PC-9 (cell line): Measurements from ENCODE around the gene HEXA. TPM values are rescaled to one million over a fixed set of nuclear protein-coding genes. Genes with fewer than 3 reads are reported as not detected.

Experiments
- BruUV-seq: library from RNA; stranded (reverse); fragments of 400-500 nt; replicated peaks from 2 replicates; lab custom pipeline; 2021; lab: Mats Ljungman, UMichigan
- CTCF ChIA-PET: fragments of 300-600 bp; sonication (Branson Sonifier 250); formaldehyde crosslinking; loops from one replicate; lab custom pipeline; 2022; ENCODE audit warnings: antibody characterized with exemption; lab: Charles Lee
- POLR2A ChIA-PET: fragments of 300-600 bp; sonication (Branson Sonifier 250); formaldehyde crosslinking; loops from one replicate; lab custom pipeline; 2022; ENCODE audit warnings: antibody characterized with exemption; ENCODE audit not compliant: unreplicated experiment; lab: Charles Lee
- DNase-seq, 2 experiments: peaks; one replicate each; pipeline versions ENCODE4 v3.0.0 to v3.0.0-alpha.2; 2015 to 2022; ENCODE audit warnings: mixed read lengths in 1 of 2
- H2AFZ ChIP-seq: fragments of 200-600 bp; sonication (generic); 2 replicates; pipeline ENCODE4 v1.8.1; 2017; ENCODE audit warnings: antibody characterized with exemption
- H3F3A ChIP-seq: fragments of 200-600 bp; sonication (generic); 2 replicates; pipeline ENCODE4 v1.8.1; 2017; ENCODE audit warnings: antibody characterized with exemption, mild to moderate bottlenecking, low read depth; ENCODE audit not compliant: insufficient read depth
- H3K27ac ChIP-seq: fragments of 200-600 bp; sonication (generic); 2 replicates; pipeline ENCODE4 v1.6.1; 2016; ENCODE audit warnings: mixed run types
- H3K27me3 ChIP-seq: fragments of 200-600 bp; sonication (generic); 2 replicates; pipeline ENCODE4 v1.6.1; 2016; ENCODE audit warnings: low read depth, mixed run types; ENCODE audit not compliant: insufficient read depth
- H3K36me3 ChIP-seq: fragments of 200-600 bp; sonication (generic); 2 replicates; pipeline ENCODE4 v1.6.1; 2016; ENCODE audit warnings: low read depth, mixed run types
- H3K4me1 ChIP-seq: fragments of 200-600 bp; sonication (generic); replicated peaks from 2 replicates; pipeline ENCODE4 v1.6.1; 2016; ENCODE audit warnings: mixed run types; ENCODE audit not compliant: insufficient read depth
- H3K4me2 ChIP-seq: fragments of 200-600 bp; sonication (generic); 2 replicates; pipeline ENCODE4 v1.6.1; 2017; ENCODE audit warnings: mixed run types
- H3K4me3 ChIP-seq: fragments of 200-600 bp; sonication (generic); 2 replicates; pipeline ENCODE4 v1.6.1; 2016; ENCODE audit warnings: mixed run types
- H3K79me2 ChIP-seq: fragments of 200-600 bp; sonication (generic); 2 replicates; pipeline ENCODE4 v1.6.1; 2017; ENCODE audit warnings: low read depth, mixed run types
- H3K9me2 ChIP-seq: fragments of 200-600 bp; sonication (generic); 2 replicates; pipeline ENCODE4 v1.8.1; 2017; ENCODE audit warnings: mild to moderate bottlenecking; ENCODE audit not compliant: insufficient read depth
- H3K9me3 ChIP-seq: fragments of 200-600 bp; sonication (generic); 2 replicates; pipeline ENCODE4 v1.8.1; 2016; ENCODE audit warnings: low read depth; ENCODE audit not compliant: insufficient read depth
- H4K20me1 ChIP-seq: fragments of 200-600 bp; sonication (generic); 2 replicates; pipeline ENCODE4 v1.8.1; 2017; ENCODE audit not compliant: insufficient read depth
- CTCF ChIP-seq: fragments of 200-600 bp; sonication (generic); conservative IDR thresholded peaks from 2 replicates; pipeline ENCODE4 v1.6.1; 2017; ENCODE audit warnings: mixed run types, antibody characterized with exemption, mild to moderate bottlenecking, moderate library complexity
- EZH2 ChIP-seq: fragments of 200-600 bp; sonication (generic); IDR thresholded peaks from 2 replicates; pipeline ENCODE4 v1.8.0; 2017; ENCODE audit warnings: antibody characterized with exemption, low read depth
- intact Hi-C: fragments of 100-400 bp; cut with micrococcal nuclease; formaldehyde crosslinking; loops from one replicate; pipeline ENCODE4 v1.10.0; 2022; ENCODE audit not compliant: unreplicated experiment
- total RNA-seq: library from RNA; stranded (reverse); gene quantifications from 2 replicates; pipeline ENCODE4 v1.2.3, GENCODE V29; 2021

The HEXA gene
- total RNA-seq, 1 experiment from 2014 or later = 129 TPM

- TF ChIP-seq CTCF (no peak), EZH2 (no peak)
- no peaks in the 10 kb centered on the region for H3K36me3 ChIP-seq
- BruUV-seq = no TSS peak
- ChIA-PET CTCF (interaction anchor here (0.6 kb wide), 1 partner anchor 79 kb away, joined by 9 read pairs; no protein-coding TSS in a partner anchor), POLR2A (no interaction called here)
- no peak overlapping the region for H3K27ac ChIP-seq
- no peaks in the 10 kb centered on the region for H3K9me2 ChIP-seq
- intact Hi-C loops = no loop called here
- no peaks in the 10 kb centered on the region; the same call in 1 of the 2 replicates for H3F3A ChIP-seq
- 0 out of 2 replicates have a peak, but pooled peaks cover 5% of the 10 kb centered on the region for H3K27me3 ChIP-seq
- no peak overlapping the region for H3K4me3 ChIP-seq
- H3K4me1 ChIP-seq = no peaks in the 10 kb centered on the region
- no peak overlapping the region for H2AFZ ChIP-seq
- DNase-seq = no peak
- no peaks in the 10 kb centered on the region for H3K9me3 ChIP-seq
- no peaks in the 10 kb centered on the region for H3K79me2 ChIP-seq
- no peak overlapping the region for H3K4me2 ChIP-seq
- no peaks in the 10 kb centered on the region for H4K20me1 ChIP-seq
Measured at GRCh38 chr15:72307026-72307425, 68.8 kb downstream of the HEXA start.

GRCh38 chr15:72306211-72306785 lies 69.5 kb downstream of the HEXA start:
- intact Hi-C loops = no loop called here
- no TSS peak for BruUV-seq
- H3K27ac ChIP-seq = no peak overlapping the region
- no peaks in the 10 kb centered on the region for H3K9me2 ChIP-seq
- H2AFZ ChIP-seq = no peak overlapping the region
- ChIA-PET CTCF (no interaction called here), POLR2A (no interaction called here)
- no peak overlapping the region for H3K4me3 ChIP-seq
- H3K27me3 ChIP-seq = 0 out of 2 replicates have a peak, but pooled peaks cover 5% of the 10 kb centered on the region
- no peak for DNase-seq
- no peaks in the 10 kb centered on the region for H3K36me3 ChIP-seq
- H3F3A ChIP-seq = no peaks in the 10 kb centered on the region; the same call in 1 of the 2 replicates
- H3K4me2 ChIP-seq = no peak overlapping the region
- H3K4me1 ChIP-seq = no peaks in the 10 kb centered on the region
- H3K9me3 ChIP-seq = no peaks in the 10 kb centered on the region
- H3K79me2 ChIP-seq = no peaks in the 10 kb centered on the region
- TF ChIP-seq CTCF = no peak
- TF ChIP-seq EZH2 = no peak
- no peaks in the 10 kb centered on the region for H4K20me1 ChIP-seq

GRCh38 chr15:72304596-72304995 lies 71.2 kb downstream of the HEXA start:
- intact Hi-C loops = no loop called here
- POLR2A ChIA-PET = no interaction called here
- no peaks in the 10 kb centered on the region for H3K36me3 ChIP-seq

More at GRCh38 chr15:72304596-72304995, 71.2 kb downstream of the HEXA start:
- no peak for DNase-seq
- Histone ChIP-seq H3K4me1 (no peaks in the 10 kb centered on the region), H3K27me3 (0 out of 2 replicates have a peak, but pooled peaks cover 5% of the 10 kb centered on the region), H3K27ac (no peak overlapping the region), H3K79me2 (no peaks in the 10 kb centered on the region), H3K4me3 (no peak overlapping the region), H3K4me2 (no peak overlapping the region), H3K9me3 (no peaks in the 10 kb centered on the region), H4K20me1 (no peaks in the 10 kb centered on the region), H2AFZ (no peak overlapping the region), H3K9me2 (no peaks in the 10 kb centered on the region), H3F3A (no peaks in the 10 kb centered on the region; the same call in 1 of the 2 replicates)
- BruUV-seq = no TSS peak
- CTCF ChIA-PET = no interaction called here
- no peak for TF ChIP-seq CTCF
- TF ChIP-seq EZH2 = no peak
